ENCODE measurements around the gene CASK.
"Not testable (repeated sequence)": the region's sequence is repeated elsewhere in the genome, so short reads cannot be mapped to it uniquely, and the experiment has no call there.

Gene CASK

DNA sequence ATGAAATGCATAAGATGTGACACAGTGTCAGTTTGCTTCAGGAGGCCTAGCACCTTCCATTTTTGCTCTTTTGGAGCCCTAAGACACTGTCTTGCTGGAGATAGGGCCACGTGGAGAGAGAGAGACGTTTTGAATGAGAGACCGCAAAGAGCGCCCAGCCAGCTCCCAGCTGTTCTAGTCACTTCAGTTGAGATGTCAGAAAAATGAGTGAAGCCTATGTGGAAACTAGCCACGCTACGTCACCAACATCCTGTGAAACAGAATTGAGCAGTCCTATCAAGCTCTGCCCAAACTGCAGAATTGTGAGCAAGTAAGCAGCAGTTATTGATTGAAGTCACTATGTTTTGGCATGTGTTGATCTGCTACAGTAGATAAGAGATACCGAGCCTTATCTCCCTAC lies 186.3 kb downstream of the CASK start:
- no peak for DNase-seq (ENCODE audit: extremely low read depth in 1 of 2, low read depth in 1 of 2)

DNA sequence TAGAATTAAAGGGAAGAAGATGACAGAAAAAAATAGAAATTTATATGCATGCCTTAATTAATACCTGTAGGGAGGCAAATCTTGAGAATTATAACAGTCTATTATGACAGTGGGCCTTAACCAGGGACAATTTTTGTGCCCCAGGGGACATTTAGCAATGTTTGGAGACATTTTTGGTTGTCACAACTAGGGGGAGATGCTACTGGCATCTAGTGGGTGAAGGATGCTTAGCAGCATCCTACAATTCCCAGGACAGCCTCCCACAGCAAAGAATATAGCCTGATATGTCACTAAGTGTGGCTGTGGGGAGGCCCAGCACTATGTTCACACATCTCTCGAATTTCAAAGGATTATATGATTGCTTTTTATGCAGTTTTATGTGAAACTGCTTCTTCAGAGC lies 188.8 kb downstream of the CASK start:
- no peak for DNase-seq (ENCODE audit: extremely low read depth in 1 of 2, low read depth in 1 of 2)

GRCh38 chrX:41733939-41734338 lies 189.4 kb downstream of the CASK start:
- DNase-seq (ENCODE audit: extremely low read depth in 1 of 2, low read depth in 1 of 2) = no peak

- DNase-seq (ENCODE audit: extremely low read depth in 1 of 2, low read depth in 1 of 2) = no peak
Observed at GRCh38 chrX:41732260-41732659, 191.1 kb downstream of the CASK start.

- DNase-seq (ENCODE audit: extremely low read depth in 1 of 2, low read depth in 1 of 2) = no peak
Observed at GRCh38 chrX:41730081-41730480, 193.3 kb downstream of the CASK start.

DNA sequence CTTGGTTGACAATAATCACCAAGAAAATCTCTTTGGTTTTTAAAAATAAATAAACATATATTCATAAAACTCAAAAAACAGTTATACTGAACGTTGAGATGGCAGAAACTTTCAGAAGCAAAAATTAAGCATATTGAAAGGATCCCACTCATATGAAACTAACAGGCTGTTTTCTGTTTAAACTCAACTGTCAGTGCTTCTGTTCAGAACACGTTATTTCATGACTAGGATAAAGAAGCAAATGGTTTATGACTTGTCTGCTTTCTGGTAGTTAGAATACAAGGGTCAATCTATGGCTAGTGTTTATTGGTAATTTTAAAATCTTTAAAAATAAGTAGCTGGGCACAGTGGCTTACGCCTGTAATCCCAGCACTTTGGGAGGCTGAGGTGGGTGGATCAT lies 195.2 kb downstream of the CASK start:
- no peak for DNase-seq (ENCODE audit: extremely low read depth in 1 of 2, low read depth in 1 of 2)

- no peak for DNase-seq (ENCODE audit: extremely low read depth in 1 of 2, low read depth in 1 of 2)
Observed at GRCh38 chrX:41723826-41724225, 199.5 kb downstream of the CASK start, which contains the start of gene GPR82. Gene GPR82 (plus strand): TSS chrX:41724181. CDS start chrX:41727027, 2,846 bp downstream.

DNA sequence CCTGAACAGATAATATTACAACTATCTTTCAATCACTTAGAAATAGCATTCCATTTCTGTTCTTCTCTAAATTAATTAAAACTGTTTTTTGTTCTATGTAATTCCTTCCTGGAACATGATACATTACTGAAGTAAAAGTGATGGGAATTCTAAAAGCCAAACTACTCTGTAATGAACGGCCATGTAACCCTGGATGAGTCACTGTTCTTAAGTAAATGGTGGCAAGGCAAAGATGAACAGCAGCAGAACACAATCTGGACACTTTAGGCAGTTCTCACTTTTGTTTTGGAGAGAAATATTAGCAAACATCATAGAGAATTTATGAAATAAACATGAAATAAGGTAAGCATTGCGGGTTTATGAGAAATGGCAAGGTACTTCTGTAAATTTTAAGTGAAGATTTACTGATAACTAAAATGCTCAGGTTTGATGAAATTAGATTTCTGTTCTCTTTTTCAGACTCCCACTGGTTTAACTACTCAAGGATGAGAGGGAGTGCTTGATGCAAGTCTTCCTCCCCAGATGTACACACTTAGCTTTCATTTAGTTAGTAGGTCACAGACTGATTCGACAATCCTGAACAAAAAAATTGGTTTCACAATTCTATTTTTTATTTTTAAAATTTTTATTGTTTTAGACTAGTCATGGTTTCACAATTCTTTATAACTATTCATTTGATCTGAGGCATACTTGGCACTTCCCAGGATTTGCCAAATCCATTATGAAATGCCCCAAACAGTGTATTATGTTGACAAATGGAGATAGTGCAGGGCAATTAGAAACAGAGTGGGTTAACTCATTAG lies 200.3 kb downstream of the CASK start:
- DNase-seq (ENCODE audit: extremely low read depth in 1 of 2, low read depth in 1 of 2) = no peak

DNA sequence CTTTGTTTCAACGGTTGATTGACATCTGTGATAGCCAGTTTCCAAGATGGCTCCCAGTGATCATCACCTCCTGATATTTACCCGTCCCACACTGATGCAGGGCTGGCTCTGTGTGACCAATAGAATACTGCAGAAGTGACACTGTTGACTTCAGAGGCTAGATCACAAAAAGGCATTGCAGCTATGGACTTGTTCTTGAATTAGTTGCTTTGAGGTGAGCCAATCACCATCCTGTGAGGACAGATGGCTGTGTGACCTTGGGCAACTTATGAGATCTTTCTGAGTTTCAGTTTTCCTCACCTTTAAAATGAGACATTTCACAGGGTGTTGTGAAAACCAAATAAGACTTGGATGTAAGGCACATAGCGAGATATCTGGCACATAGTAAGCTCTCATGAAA lies 201.1 kb downstream of the CASK start:
- no peak for DNase-seq (ENCODE audit: extremely low read depth in 1 of 2, low read depth in 1 of 2)

DNA sequence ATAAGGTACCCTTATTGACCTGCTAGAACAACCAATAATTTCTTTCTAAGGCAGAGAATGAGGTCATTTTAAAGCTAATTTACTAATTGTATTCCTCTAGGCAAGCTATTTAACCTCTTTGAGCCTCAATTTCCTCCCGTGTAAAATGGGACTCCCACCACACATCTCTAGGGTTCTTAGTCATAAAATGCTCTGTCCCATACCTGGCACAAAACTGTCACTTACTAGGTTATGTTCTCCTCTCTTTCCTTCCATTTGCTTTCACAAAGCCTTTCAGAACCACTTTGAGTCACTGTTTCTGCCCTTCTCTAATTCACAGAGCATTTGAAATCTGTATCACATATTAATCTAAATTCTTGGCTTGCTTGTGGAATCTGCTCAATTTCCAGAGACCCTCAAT lies 201.8 kb downstream of the CASK start:
- no peak for DNase-seq (ENCODE audit: extremely low read depth in 1 of 2, low read depth in 1 of 2)

DNA sequence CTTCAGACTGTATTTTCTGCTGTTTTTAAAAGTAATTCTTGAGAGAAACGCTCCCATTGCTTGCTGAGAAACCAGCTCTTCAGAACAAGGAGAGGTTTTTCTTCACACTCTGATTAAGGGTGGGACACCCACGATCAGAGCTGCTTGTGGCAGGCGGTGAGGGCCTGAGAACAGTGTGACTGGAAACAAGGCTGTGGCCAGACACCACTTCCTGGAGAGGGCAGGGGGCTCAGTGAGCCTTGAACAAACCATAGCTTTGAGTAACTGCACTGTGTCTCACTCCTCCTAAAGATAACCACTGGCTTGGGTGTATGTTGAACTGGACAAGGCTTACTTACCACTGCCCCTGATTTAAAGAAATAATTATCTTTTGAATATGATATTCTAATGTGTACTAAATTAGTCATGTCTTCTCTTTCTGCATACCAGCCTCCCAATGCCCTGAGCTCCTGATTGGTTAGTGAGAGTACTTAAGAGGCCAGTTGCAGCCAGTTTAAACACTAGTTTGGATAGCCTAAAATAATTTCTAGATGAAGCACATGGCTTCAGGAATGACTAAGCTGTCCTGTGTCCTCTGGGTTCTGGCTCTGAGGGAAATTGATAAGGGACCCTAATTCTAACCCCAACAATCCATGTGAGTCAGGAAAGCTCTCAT lies 203.1 kb downstream of the CASK start:
- peak in 1 of 2 donors; percentile 24 for DNase-seq (ENCODE audit: extremely low read depth in 1 of 2, low read depth in 1 of 2)

DNA sequence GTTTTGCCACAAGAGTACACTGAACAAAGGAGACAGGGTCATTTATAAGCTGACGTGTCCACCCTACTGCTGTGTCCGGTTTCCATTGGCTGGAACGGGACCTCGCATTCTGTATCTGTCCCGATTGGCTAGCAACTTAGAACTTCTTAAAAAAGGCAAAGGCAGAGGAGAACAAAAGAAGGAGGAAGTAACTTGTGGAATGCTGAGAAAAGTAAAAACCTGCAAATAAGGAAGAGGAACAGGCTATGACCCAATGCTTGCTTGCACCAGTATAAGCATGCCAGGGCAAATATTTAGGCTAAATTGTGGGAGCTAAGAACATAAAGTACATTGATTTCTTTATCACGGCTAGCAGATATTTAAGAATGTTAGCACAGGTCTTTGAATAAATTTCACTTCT lies 203.7 kb downstream of the CASK start:
- DNase-seq (ENCODE audit: extremely low read depth in 1 of 2, low read depth in 1 of 2) = not testable (repeated sequence)

- no peak for DNase-seq (ENCODE audit: extremely low read depth in 1 of 2, low read depth in 1 of 2)
Observed at GRCh38 chrX:41718481-41719235, 204.7 kb downstream of the CASK start.

DNA sequence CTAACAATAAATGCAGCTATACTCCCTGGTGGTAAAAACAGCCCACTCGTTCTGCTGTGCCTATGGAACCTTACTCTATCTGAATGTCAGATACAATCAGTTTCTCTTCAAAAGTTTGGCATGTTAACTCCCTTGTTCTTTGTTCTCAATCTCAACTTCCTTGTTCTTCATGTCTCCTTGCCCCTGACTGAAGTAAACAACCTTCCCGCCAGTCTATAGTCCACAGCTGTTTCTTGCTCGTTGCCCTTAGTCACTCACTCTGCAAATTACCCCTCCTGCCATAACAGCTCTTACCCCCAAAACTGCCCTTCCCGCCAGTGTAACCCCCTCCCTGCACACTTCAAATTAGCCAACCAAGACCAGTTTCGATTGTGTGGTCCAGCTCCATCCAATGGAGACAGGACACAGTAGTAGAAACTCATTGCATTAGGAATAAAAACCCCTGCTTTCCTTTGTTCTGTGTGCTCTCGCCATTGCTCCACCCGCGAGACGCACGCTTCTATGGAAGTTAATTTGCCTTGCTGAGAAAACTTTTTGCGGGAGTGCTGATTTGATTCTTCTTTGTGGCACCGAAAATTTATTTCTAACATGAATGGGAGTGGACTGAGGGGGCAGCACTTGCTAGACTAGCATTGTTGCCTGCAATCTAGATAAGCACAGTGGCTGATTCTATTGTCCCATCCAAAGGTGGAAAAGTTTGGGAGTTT lies 206.4 kb downstream of the CASK start:
- no peak for DNase-seq (ENCODE audit: extremely low read depth in 1 of 2, low read depth in 1 of 2)

- DNase-seq (ENCODE audit: extremely low read depth in 1 of 2, low read depth in 1 of 2) = no peak
Observed at GRCh38 chrX:41716222-41716621, 207.1 kb downstream of the CASK start.

DNA sequence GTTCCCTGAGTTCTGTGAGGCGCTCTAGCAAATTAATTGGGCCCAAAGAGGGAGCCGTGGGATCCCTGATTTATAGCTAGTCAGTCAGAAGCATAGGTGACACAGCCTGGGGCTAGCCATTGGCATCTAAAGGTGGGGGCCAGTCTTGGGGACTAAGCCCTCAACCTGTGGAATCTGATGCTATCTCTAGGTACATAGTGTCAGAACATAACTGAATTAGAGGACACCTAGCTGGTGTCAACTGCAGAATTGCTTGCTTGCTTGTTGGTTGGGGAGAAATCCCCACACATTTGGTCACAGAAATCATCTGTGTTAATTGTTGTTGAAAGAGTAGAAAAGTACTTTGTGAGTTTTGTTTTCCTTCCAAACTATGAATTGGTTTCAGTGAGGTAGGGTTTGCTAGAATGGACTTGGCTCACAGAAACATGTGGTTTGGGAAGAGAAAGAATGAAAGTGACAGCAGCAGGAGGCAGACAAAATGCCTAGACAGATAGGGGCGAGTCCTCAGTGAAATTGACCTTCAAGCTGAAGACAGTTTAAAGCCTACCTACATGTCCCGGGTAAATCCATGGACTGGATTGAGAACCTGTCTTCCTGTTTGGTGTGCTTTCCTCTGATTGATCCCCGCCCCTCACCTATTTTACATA lies 212.2 kb downstream of the CASK start:
- DNase-seq (ENCODE audit: extremely low read depth in 1 of 2, low read depth in 1 of 2) = no peak

GRCh38 chrX:41708486-41708885 lies 214.9 kb downstream of the CASK start:
- DNase-seq (ENCODE audit: extremely low read depth in 1 of 2, low read depth in 1 of 2) = no peak

GRCh38 chrX:41707218-41707617 lies 216.1 kb downstream of the CASK start:
- no peak for DNase-seq (ENCODE audit: extremely low read depth in 1 of 2, low read depth in 1 of 2)

DNA sequence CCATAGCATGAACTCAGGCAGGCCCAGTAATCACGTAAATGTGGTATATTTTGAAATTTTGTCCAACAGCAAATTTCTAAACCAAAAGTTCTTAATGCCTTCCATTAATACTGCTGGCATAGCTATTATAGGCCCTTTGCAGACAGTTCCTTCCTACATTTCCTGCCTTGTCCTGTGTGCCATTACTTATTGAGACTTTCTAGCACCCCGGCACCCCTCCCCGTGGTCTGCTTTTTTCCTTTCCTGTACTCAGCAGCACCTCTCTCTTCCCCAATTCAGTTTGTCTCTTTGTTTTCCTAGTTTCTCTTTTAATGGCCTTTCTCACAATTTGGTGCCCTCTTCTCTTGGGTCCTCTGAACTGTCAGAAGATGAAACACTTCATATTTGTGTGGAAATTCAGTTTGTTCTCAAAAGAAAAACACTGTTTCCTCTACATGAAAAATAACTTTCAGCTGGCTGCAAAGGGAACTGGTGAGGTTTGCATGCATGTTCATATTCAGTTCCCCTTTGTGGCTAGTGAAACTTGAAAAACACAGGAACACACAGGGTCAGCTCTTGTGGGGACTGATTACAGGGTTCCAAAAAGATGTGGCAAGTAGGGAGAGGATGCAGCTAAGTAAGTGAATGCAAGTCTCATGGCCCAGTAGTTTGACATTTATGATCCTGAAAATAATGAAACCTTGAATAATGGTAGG lies 217.5 kb downstream of the CASK start:
- no peak for DNase-seq (ENCODE audit: extremely low read depth in 1 of 2, low read depth in 1 of 2)

DNA sequence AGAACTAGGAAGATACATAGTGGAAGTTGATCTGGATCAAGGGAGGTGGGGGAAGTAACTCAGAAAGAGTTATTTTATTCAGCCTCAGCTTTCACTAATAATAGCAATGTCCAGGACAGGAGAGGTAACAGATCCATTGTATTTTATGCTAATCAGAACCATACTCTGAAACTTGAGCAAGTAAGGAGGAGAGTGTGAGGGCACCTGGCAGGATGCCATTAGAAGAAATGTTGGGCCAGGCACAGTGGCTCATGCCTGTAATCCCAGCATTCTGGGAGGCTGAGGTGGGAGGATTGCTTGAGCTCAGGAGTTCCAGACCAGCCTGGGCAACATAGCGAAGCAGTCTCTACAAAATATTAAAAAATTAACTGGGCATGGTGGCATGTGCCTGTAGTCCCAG lies 218.3 kb downstream of the CASK start:
- no peak for DNase-seq (ENCODE audit: extremely low read depth in 1 of 2, low read depth in 1 of 2)
